Bronchial epithelial cell (primary cell): ENCODE measurements around the gene GPAM. TPM values are rescaled to one million over a fixed set of nuclear protein-coding genes. Genes with fewer than 3 reads are reported as not detected.

ENCODE experiments used
- DNase-seq: peaks from one replicate; pipeline ENCODE4 v3.0.0-alpha.2; 2010; ENCODE audit warnings: low read depth
- FAIRE-seq: peaks from 2 replicates; lab custom pipeline; 2011; peaks lifted over from hg19 to GRCh38; lab: Jason Lieb, UNC
- H3K27me3 ChIP-seq: 2 replicates; pipeline ENCODE4 v1.5.1; 2011; ENCODE audit warnings: low read length; ENCODE audit not compliant: control insufficient read depth, insufficient read depth
- H3K36me3 ChIP-seq: 2 replicates; pipeline ENCODE4 v1.5.1; 2011; ENCODE audit warnings: low read length; ENCODE audit not compliant: control insufficient read depth, insufficient read depth
- H3K4me3 ChIP-seq: 2 replicates; pipeline ENCODE4 v1.5.1; 2011; ENCODE audit warnings: mild to moderate bottlenecking, low read depth, low read length, control low read depth
- total RNA-seq: library from RNA; depleted of rRNA; stranded (reverse); fragments of >200 nt; gene quantifications from 2 replicates; pipeline ENCODE4 v1.2.1, GENCODE V29; 2014
- TF ChIP-seq, protein P1 (sequence below): IDR thresholded peaks from 2 replicates; pipeline ENCODE4 v1.5.1; 2011; ENCODE audit warnings: mild to moderate bottlenecking, moderate library complexity, low read length, control low read depth, inconsistent platforms; ENCODE audit not compliant: insufficient read depth, severe bottlenecking

The GPAM gene
- total RNA-seq, 1 donor from 2014 or later, result 9.2 TPM

DNA sequence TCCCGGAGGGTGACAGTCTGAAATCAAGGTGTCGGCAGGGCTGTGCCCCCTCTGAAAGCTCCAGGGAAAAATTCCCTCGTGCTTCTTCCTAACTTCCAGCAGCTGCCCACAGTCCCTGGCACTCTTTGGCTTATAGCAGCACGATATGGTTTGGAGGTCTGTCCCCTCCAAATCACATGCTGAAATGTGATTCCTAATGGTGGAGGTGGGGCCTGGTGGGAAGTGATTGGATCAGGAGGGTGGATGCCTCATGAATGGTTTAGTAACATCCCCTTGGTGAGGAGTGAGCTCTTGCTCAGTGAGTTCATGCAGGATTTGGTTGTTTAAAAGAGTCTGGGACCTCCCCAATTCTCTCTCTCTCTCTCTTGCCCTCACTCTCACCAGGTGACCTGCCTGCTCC is 51.1 kb downstream of the GPAM start:
- Histone ChIP-seq H3K36me3 (no peaks in the 10 kb centered on the region), H3K27me3 (peaks cover 2% of the 10 kb centered on the region), H3K4me3 (no peak overlapping the region)
- DNase-seq, result no peak
- TF ChIP-seq, protein P1, sequence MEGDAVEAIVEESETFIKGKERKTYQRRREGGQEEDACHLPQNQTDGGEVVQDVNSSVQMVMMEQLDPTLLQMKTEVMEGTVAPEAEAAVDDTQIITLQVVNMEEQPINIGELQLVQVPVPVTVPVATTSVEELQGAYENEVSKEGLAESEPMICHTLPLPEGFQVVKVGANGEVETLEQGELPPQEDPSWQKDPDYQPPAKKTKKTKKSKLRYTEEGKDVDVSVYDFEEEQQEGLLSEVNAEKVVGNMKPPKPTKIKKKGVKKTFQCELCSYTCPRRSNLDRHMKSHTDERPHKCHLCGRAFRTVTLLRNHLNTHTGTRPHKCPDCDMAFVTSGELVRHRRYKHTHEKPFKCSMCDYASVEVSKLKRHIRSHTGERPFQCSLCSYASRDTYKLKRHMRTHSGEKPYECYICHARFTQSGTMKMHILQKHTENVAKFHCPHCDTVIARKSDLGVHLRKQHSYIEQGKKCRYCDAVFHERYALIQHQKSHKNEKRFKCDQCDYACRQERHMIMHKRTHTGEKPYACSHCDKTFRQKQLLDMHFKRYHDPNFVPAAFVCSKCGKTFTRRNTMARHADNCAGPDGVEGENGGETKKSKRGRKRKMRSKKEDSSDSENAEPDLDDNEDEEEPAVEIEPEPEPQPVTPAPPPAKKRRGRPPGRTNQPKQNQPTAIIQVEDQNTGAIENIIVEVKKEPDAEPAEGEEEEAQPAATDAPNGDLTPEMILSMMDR, result no peak
- FAIRE-seq, result no peak

DNA sequence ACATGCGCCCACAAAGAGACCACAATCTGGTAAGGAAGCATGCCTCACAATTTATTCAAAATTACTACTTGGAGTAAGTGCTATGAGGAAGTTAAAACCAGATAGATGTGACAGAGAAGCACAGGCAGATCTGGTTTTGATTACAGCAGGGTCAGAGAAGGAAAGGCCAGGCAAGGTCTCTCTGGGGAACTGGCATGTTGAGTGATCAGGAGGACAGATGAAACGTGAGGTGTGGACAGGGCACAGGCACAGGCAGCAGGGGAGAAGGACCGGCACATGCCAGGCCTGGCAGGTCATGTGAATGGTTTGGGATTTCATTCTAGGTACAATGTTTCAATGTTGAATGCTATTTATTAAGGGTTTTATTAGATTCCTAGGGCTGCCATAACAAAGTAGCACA is 51.6 kb downstream of the GPAM start:
- DNase-seq (no peak), FAIRE-seq (no peak)

GRCh38 chr10:112131346-112131745 is 52.2 kb downstream of the GPAM start:
- no peak for FAIRE-seq
- H3K4me3 ChIP-seq, result no peak overlapping the region
- TF ChIP-seq, protein P1, result no peak

More for the DNA sequence above, 51.6 kb downstream of the GPAM start:
- Histone ChIP-seq H3K27me3 (peaks cover 2% of the 10 kb centered on the region), H3K4me3 (no peak overlapping the region), H3K36me3 (no peaks in the 10 kb centered on the region)
- TF ChIP-seq, protein P1, result no peak

DNA sequence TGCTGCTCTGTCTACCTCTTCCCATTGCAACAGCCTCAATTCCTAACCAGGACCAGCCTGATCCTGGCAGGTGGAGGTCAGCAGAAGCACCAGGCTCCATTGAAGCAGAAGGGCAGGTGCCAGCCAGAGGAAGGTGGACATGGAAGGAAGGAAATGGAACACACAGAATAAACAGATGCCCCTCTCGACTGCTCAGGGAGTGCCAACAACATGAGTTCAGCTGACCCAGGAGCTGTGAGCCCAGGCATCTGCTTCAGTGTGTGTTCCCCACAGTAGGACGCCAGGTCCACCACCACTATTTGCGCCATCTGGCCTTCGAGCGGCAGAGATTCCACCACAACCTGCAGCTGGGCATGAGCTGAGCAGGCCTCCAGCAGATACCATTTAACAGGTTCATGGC is 56.7 kb downstream of the GPAM start:
- H3K36me3 ChIP-seq, result no peaks in the 10 kb centered on the region
- no peak for FAIRE-seq
- no peak overlapping the region for H3K4me3 ChIP-seq

More at GRCh38 chr10:112131346-112131745, 52.2 kb downstream of the GPAM start:
- Histone ChIP-seq H3K27me3 (peaks cover 2% of the 10 kb centered on the region), H3K36me3 (no peaks in the 10 kb centered on the region)
- no peak for DNase-seq

GRCh38 chr10:112126172-112126571 is 57.4 kb downstream of the GPAM start:
- no peaks in the 10 kb centered on the region for H3K27me3 ChIP-seq
- TF ChIP-seq, protein P1, result no peak
- H3K4me3 ChIP-seq, result no peak overlapping the region
- no peaks in the 10 kb centered on the region for H3K36me3 ChIP-seq
- no peak for DNase-seq
- FAIRE-seq, result no peak

More for the DNA sequence above, 56.7 kb downstream of the GPAM start:
- no peaks in the 10 kb centered on the region for H3K27me3 ChIP-seq
- TF ChIP-seq, protein P1, result no peak
- no peak for DNase-seq

GRCh38 chr10:112124866-112125265 is 58.7 kb downstream of the GPAM start:
- Histone ChIP-seq H3K36me3 (no peaks in the 10 kb centered on the region), H3K27me3 (no peaks in the 10 kb centered on the region), H3K4me3 (no peak overlapping the region)
- no peak for FAIRE-seq
- no peak for DNase-seq
- TF ChIP-seq, protein P1, result no peak
